Common myeloid progenitor, CD34-positive (primary cell): ENCODE results near the gene NAB1.
A peak's percentile ranks its signal among the peaks of the same experiment; 100 is the strongest.

Experiments used
- CTCF ChIA-PET: fragments of 350-600 bp; sonication (Branson Sonifier 250); formaldehyde crosslinking; loops from one replicate; lab custom pipeline; 2021; ENCODE audit warnings: antibody characterized with exemption; lab: Charles Lee
- POLR2A ChIA-PET: fragments of 350-600 bp; sonication (Branson Sonifier 250); formaldehyde crosslinking; loops from one replicate; lab custom pipeline; 2021; ENCODE audit warnings: antibody characterized with exemption; lab: Charles Lee
- DNase-seq, 3 donors: peaks; one replicate each; pipeline versions ENCODE4 v3.0.0 to v3.0.0-alpha.2; 2013
- H3K27ac ChIP-seq, 2 experiments: 1 replicate in 1 of 2; 2 replicates in 1 of 2; pipeline ENCODE4 v1.7.0; 2013; ENCODE audit warnings: inconsistent platforms in 2 of 2, low read length in 2 of 2, mild to moderate bottlenecking in 2 of 2, low read depth in 1 of 2, moderate library complexity in 1 of 2; ENCODE audit not compliant: severe bottlenecking in 2 of 2, insufficient read depth in 1 of 2, poor library complexity in 1 of 2
- H3K27me3 ChIP-seq, 5 experiments: replicated peaks in 2 of 5; 1 replicate in 3 of 5; 2 replicates in 2 of 5; pipeline versions ENCODE4 v1.6.1 to v1.7.0; 2013; ENCODE audit warnings: low read length in 4 of 5, mild to moderate bottlenecking in 2 of 5, moderate library complexity in 2 of 5, inconsistent platforms in 1 of 5; ENCODE audit not compliant: insufficient read depth in 5 of 5, control insufficient read depth in 4 of 5
- H3K36me3 ChIP-seq, 4 experiments: 1 replicate in 2 of 4; 2 replicates in 2 of 4; pipeline versions ENCODE4 v1.6.1 to v1.7.0; 2013; ENCODE audit warnings: low read length in 3 of 4, control low read depth in 1 of 4, mild to moderate bottlenecking in 1 of 4; ENCODE audit not compliant: control insufficient read depth in 4 of 4, insufficient read depth in 4 of 4
- H3K4me1 ChIP-seq, 4 experiments: 1 replicate in 3 of 4; 2 replicates in 1 of 4; pipeline versions ENCODE4 v1.6.1 to v1.7.1; 2013; ENCODE audit warnings: low read length in 3 of 4, mild to moderate bottlenecking in 3 of 4, control low read depth in 1 of 4, inconsistent platforms in 1 of 4, moderate library complexity in 1 of 4; ENCODE audit not compliant: control insufficient read depth in 4 of 4, insufficient read depth in 4 of 4; ENCODE audit errors: control extremely low read depth in 1 of 4
- H3K4me3 ChIP-seq, 7 experiments: 1 replicate in 4 of 7; 2 replicates in 3 of 7; pipeline versions ENCODE4 v1.5.1 to v1.7.0; 2013; ENCODE audit warnings: mild to moderate bottlenecking in 7 of 7, low read length in 6 of 7, moderate library complexity in 6 of 7, inconsistent platforms in 2 of 7, low read depth in 2 of 7, control low read depth in 1 of 7; ENCODE audit not compliant: insufficient read depth in 4 of 7, control insufficient read depth in 1 of 7; ENCODE audit errors: extremely low read depth in 1 of 7
- H3K9me3 ChIP-seq, 5 experiments: 1 replicate in 4 of 5; 2 replicates in 1 of 5; pipeline versions ENCODE4 v1.6.1 to v1.7.1; 2013; ENCODE audit warnings: low read length in 4 of 5, mild to moderate bottlenecking in 2 of 5, inconsistent platforms in 1 of 5, low read depth in 1 of 5, moderate library complexity in 1 of 5; ENCODE audit not compliant: control insufficient read depth in 4 of 5, insufficient read depth in 2 of 5; ENCODE audit errors: control extremely low read depth in 1 of 5
- WGBS: methylation state at CpG from one replicate; pipeline ENCODE4 v1.1.5; 2013; ENCODE audit not compliant: insufficient coverage; 5-methylcytosine and 5-hydroxymethylcytosine counted together

Gene NAB1

DNA sequence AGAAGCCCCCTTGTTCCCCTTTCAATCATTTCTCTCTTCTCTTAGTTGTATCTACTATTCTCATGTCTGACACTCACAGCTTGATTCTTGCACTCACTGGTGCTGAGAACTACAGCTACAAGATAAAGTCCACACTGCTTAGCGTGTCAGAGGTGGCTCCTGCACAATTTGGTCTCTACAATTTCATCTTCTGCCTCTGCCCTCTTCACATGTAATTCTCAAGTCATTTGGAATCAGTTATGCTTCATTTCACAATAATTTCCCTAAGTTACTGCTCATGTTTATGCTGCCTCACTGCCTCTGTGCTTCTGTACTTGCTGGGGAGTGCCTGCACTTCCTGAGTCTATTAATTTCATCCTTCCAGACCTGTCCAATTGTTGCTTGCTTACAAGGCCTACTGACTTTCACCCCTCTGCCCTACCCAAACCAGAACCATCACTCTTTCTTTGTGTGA lies 11.6 kb upstream of the NAB1 start:
- ChIA-PET POLR2A (no interaction called here), CTCF (no interaction called here)
- Histone ChIP-seq H3K27me3 (no peaks in the 10 kb centered on the region), H3K9me3 (no peaks in the 10 kb centered on the region), H3K27ac (peak overlapping the region in 1 of 2 experiments; percentile 3), H3K4me1 (peaks cover 0 to 14% (median 9%) of the 10 kb centered on the region in 4 experiments), H3K4me3 (no peak overlapping the region), H3K36me3 (no peaks in the 10 kb centered on the region)
- peak in 2 of 3 donors; percentile 38 to 56 for DNase-seq
- WGBS, result 40% methylated on average over 1 of the region's 1 CpG

DNA sequence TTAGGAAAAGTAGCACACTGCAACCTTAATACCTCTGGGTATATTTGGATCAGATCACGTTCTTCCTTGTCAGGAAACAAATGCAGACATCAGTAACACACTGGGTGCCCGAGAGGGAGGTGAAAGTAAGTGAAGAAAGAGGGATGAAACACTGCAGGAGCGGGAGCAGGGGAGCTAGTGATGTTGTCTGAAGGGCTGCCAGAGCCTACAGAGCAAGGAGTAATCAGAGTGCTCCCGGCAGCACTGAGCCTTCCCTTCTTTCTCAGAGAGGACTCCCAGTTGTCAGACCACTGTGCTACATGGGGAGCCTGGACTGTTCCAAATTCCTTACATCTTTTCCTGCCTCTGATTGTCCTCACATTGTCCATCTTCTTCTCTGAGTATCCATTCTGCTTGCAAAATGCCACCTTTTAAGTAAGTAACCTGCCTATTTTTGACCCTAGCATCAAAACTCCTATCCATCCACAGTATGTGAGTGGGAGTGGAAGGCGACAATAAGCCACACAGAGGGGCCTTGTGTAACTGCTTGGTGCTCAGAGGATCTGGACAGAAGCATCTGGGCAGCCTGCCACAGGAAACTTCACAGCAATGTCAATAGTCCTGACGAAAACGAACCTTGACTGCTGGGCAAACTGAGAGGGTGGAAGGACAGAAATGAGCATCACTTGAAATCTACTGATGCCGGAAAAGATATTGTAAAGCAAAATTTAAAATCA lies 10.8 kb upstream of the NAB1 start:
- Histone ChIP-seq H3K9me3 (no peaks in the 10 kb centered on the region), H3K4me3 (no peak overlapping the region), H3K27me3 (no peaks in the 10 kb centered on the region), H3K4me1 (peaks cover 0 to 14% (median 10%) of the 10 kb centered on the region in 4 experiments), H3K36me3 (no peaks in the 10 kb centered on the region), H3K27ac (no peak overlapping the region)
- WGBS, result 89% methylated on average over 6 of the region's 8 CpGs
- DNase-seq, result no peak
- ChIA-PET CTCF (interaction anchor here (1.2 kb wide), 1 partner anchor 10 kb away, joined by 4 read pairs; no protein-coding TSS in a partner anchor), POLR2A (no interaction called here)

DNA sequence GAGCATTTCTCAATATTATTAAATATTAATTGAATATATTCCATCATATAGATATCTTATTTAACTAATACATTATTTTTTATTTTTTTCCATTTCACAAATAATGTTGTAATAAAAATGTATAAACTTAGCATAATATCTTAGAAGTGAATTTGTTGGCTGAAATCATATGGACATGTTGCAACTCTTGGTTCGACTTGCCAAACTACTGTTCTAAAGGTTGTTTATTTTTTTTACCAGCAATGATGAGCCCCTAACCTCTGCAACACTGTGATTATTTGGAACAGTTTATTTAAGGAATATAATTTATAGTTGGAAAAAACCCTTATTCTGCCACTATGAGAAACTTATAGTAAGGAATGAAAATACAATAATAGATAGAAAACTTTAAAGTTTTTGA lies 8.8 kb upstream of the NAB1 start:
- Histone ChIP-seq H3K4me3 (no peak overlapping the region), H3K36me3 (no peaks in the 10 kb centered on the region), H3K9me3 (no peaks in the 10 kb centered on the region), H3K27me3 (no peaks in the 10 kb centered on the region), H3K4me1 (peaks cover 6 to 23% (median 15%) of the 10 kb centered on the region in 4 experiments), H3K27ac (no peak overlapping the region)
- WGBS, result no CpG with 5 or more reads among the region's 1 CpG
- DNase-seq, result no peak
- ChIA-PET POLR2A (no interaction called here), CTCF (no interaction called here)

DNA sequence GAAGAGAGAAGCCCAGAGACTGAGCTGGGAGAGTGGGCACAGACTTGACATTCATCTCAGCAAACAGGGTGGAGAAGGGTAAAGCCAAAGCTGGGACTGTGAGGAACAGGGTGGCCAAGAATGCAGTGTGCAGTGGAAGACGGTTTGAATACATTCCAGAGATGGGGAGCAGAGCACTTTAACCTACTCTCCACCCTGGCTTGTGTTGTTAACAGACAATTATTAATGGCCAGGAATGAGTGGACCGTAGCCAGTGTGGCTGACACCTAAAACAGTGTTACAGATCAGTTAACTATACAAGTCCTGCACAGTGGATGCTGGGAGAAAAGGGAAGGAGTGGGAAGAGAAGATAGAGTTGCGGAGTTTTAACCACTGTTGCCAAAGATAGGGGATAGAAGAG lies 7.4 kb upstream of the NAB1 start:
- no peak for DNase-seq
- Histone ChIP-seq H3K4me1 (peaks cover 6 to 23% (median 15%) of the 10 kb centered on the region in 4 experiments), H3K9me3 (no peaks in the 10 kb centered on the region), H3K27ac (no peak overlapping the region), H3K4me3 (no peak overlapping the region), H3K27me3 (no peaks in the 10 kb centered on the region), H3K36me3 (no peaks in the 10 kb centered on the region)
- ChIA-PET CTCF (interaction anchor here (1.1 kb wide), 1 partner anchor 37 kb away, joined by 3 read pairs; no protein-coding TSS in a partner anchor), POLR2A (no interaction called here)
- 100% methylated on average over 2 of the region's 3 CpGs for WGBS

DNA sequence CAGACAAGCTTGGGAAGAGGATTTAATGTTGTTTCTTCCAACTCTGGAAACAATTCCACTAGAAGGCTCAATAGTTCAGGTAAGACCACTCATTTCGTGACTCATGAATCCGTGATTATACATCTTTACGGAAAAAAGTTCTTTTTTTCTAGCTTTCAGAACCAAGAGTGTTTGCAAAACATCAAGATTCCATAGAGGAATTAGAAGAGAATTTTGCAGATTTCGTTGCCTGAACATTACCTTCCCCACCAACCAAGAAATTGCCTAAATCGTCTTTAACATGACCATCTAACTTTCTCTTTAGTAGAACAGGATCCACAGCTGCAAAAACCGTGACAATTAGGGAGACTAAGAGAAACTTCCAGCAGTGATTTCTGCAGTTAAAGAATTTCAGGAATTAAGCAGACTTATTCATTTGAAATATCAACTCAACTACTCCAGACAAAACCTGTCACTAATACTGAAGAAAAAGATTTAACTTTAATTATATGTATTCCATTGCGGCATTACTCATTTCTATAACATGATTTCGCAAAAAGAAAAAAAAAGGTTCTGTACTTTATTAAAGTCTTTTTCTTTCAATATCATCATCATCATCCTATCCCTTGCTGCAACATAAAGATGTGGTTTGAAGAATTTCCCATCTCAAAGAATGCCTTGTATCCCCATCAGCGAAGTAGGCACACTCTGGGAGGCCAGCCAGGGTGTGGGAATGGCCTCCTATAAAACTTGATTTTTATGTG lies 1.9 kb upstream of the NAB1 start:
- no peak overlapping the region for H3K27ac ChIP-seq
- POLR2A ChIA-PET, result interaction anchor here (0.5 to 1.5 kb wide), 2 partner anchors 114 to 928 kb away, joined by 3 to 9 read pairs; no protein-coding TSS in a partner anchor
- H3K4me3 ChIP-seq, result peak overlapping the region in 2 of 7 experiments; percentile 81 to 87

DNA sequence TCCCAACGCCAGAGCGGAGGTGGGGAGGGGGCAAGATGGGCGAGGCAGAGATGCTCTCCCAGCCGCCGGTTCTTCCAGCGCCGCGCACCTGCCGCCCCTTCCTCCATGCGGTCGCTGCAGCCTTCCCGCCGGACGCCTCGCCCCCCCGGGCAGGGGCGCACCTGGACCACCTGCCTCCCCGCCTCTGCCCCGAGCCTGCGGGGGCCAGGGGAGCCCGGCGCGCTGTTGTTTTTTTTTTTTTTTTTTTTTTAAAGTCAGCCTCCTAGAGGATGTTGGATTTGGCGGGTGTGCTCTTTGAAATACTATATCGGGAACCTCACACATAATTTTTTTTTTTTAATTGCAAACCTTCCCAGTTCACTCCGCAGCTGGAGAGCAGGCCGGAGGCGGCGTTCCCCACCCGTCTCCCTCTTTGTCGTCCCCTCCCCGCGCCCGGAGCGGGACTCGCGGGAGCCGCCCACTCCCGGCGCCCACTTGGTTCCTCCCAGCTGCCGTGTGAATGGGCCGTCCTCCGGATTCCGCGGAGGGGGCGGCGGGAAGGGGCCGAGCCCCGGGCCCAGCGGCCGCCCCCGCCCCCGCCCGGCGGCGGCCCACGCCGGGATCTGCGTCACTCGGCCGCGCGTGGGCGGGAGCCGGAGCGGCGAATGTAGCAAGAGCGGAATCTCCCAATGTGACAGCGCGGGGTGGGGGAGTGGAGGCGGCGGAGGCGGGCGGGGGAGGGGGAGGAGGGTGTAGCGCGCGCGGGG lies 421 bp upstream of the NAB1 start:
- Histone ChIP-seq H3K27me3 (no peaks in the 10 kb centered on the region), H3K4me1 (peaks cover 13 to 44% (median 23%) of the 10 kb centered on the region in 4 experiments), H3K9me3 (no peaks in the 10 kb centered on the region), H3K27ac (peak overlapping the region; percentile 78 to 87), H3K36me3 (no peaks in the 10 kb centered on the region), H3K4me3 (peak overlapping the region; percentile 54 to 87 (median 75))
- peak; percentile 93 to 97 (median 96) for DNase-seq
- ChIA-PET POLR2A (interaction anchor here (0.6 to 1.5 kb wide), 4 partner anchors 15 to 178 kb away, joined by 3 to 9 read pairs (median 4); no protein-coding TSS in a partner anchor), CTCF (interaction anchor here (2.4 to 3.0 kb wide), 2 partner anchors 13 to 33 kb away, joined by 6 to 9 read pairs; no protein-coding TSS in a partner anchor)
- WGBS, result 0% methylated on average over 15 of the region's 78 CpGs

More for the DNA sequence above, 1.9 kb upstream of the NAB1 start:
- peaks cover 13 to 38% (median 22%) of the 10 kb centered on the region in 4 experiments for H3K4me1 ChIP-seq
- no peaks in the 10 kb centered on the region for H3K27me3 ChIP-seq
- 100% methylated on average over 1 of the region's 9 CpGs for WGBS
- H3K9me3 ChIP-seq, result no peaks in the 10 kb centered on the region
- DNase-seq, result no peak
- no peaks in the 10 kb centered on the region for H3K36me3 ChIP-seq
- CTCF ChIA-PET, result interaction anchor here (2.4 to 3.0 kb wide), 2 partner anchors 11 to 35 kb away, joined by 6 to 9 read pairs; no protein-coding TSS in a partner anchor
